ENCODE data around the gene NOTCH2.

Gene NOTCH2

DNA sequence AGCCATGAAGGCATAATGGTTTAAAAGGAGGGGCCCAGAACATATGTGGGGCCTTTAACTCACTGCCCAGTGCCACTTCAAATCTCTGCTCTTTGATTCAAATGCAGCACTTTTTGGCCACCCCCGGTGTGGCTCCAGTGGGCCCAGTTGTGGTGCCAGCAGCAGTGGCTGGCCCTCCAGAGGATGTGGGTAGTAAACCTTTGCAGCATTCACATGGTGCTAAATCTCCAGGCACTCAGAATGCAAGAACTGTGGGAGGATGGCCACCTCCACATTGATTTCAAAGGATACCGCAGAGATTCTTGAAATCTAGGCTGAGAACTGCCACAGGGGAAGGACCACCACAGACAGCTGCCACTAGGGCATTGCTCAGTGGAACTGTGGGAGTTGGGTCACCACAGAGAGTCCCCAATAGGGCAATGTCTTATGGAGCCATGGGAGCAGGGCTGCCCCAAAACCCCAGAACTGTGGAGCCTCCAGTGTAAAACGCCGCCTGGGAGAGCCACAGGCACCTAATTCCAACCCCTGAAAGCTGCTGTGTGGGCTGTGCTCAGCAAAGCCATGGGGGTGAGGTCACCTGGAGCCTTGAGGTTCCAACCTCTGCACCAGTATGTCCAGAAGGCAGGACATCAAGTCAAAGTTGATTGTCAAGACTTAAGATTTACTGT is 166.6 kb downstream of the NOTCH2 start:
- DNase-seq, result no peak

DNA sequence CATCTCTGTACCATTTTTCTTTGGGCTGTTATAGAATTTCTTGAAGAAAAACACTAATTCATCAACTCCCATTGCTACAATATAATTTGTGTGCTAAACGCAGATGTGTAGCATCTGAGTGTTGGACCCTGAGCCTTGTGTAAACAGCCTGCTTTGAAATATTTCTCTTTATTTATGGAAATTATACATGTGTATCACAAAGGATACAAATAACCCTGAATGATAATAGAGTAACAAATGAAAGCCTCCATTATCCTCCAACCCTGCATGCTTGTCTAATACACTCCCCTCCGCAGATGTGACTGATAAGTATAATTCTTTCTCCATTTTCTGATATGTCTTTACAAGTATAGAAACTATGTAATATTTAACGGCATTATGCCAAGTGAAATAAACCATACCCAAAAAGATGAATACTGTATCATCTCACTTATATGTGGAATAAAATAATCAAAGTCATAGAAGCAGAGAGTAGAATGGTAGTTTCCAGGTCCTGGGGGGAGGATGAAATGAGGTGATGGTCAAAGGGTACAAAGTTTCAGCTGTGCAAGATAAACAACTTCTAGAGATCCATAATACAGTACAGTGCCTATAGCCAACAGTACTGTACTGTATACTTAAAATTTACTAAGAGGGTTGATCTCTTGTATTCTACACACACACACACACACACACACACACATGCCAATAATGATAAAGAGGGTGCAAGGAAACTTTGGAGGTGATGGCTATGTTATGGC is 170.3 kb downstream of the NOTCH2 start:
- DNase-seq, result no peak

DNA sequence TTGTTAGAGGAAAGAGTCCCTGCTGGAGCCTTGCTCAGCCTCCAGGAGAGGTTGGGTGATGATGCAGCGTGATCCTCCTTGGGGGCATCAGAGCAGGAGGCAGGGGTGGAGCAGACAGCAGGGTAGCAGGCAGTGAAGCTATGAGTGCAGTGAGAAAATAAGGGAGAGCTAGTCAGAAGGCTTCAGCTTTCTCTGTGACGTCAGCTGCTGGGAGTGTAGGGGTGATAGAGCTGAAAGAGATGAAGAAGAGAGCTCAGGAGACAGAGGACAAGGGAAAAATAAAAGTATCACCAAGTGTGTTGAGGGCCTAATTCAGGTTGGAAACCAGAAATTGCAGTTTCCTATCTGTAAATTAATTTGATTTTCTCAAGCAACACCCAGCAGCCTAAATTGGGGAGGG is 170.9 kb downstream of the NOTCH2 start:
- DNase-seq, result no peak

DNA sequence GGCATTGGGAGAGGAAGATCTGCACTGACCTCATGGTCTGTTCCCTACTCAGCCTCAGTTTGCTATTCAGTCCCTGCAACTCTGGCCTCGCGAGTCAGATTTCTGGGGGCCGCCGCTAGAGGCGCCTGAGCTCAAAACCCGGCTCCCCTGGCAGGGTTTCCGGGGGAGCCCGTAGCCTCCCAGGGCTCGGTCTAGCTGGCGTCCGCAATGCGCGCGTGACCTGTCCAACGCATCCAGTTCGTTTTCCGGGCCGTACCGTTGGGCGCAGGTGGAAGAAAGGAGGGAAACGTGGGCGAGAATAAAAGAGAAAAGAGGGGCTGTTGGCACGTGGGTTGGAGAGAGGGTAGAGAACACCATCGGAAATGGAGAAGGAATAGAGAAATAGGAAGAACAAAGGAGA is 173.2 kb downstream of the NOTCH2 start, which contains the start of gene ADAM30:
ADAM30 (minus strand) TSS at position 213 of the 400 bp plus-strand sequence; CDS start at position 34, 179 bp downstream.
- no peak for DNase-seq

DNA sequence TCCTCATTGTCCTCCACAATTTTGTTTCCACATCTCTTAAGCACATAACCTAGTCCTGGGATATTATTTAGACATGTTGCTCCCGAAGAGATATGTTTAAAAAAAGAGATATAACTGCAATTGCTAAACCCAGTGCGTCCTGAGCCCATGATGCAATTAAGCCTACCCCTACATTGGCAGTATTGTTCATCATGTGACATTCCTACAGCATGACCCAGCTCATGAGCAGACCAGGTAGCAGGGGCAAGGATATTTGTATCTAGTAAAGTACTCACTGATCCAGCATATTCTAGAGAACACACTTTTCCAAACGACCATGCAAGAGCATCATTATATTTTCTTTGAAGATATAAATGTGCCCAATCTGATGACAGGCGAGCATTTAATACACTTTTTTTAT is 174.4 kb downstream of the NOTCH2 start:
- DNase-seq, result no peak

DNA sequence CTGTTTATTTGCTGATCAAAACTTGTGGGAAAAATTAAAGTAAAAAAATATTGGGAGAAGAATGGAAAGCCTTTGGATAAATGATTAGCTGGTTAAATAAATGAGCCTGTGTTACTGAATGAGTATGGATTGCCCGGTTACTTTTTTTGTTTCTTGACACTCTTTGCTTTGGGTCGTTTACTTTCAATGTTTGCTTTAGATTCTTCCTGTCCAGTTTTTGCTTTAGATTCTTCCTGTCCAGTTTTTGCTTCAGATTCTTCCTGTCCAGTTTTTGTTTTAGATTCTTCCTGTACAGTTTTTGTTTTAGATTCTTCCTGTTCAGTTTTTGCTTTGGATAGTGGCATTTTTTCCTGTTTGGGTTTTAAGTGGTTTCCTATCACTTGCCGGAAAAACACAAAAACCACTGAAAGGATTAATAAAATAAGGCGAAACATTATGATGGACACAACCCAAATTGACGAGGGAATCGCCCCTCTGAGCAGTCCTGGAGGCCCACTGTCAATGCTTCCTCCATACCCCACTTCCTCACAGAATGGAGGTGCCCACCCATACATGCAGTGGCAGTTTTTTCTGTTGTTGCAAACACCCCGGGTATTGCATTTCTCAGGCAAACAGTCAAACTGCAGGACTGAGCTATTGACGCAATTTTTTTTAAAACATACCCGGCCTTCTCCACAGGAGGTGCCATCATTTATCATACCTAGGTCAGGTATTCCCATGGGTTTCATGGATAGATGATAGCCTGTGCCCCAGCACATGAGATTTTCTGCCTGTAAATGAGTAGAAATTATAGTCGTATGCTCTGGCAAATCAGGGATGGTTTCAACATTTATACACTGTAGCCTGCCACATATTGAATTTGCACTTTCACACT is 175.4 kb downstream of the NOTCH2 start:
- no peak for DNase-seq

DNA sequence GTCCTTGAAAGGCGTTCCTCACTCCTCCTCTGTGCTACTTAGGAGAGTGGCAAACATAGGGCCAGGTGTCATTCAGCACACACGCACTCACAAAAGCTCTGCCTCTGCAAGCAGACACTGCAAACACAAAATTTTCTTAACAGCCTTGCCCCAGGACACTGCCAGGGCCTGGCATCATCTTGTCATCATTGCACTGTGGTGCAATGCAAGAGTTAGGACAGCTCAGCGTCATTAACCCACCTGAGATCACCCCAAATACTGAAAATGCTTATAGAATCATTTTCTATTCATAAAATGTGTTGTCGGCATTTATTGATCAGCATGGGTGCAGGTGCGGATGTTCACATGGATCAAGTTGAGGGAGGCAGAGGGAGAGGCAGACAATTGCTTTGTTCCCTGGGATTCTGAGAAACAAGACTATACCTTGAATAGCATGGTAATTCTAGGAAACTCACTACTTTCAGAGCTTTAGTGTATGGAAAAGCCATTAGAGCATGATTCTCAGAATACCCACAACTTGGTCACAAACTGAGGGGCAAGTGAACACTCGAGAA is 176.1 kb downstream of the NOTCH2 start:
- DNase-seq, result no peak

DNA sequence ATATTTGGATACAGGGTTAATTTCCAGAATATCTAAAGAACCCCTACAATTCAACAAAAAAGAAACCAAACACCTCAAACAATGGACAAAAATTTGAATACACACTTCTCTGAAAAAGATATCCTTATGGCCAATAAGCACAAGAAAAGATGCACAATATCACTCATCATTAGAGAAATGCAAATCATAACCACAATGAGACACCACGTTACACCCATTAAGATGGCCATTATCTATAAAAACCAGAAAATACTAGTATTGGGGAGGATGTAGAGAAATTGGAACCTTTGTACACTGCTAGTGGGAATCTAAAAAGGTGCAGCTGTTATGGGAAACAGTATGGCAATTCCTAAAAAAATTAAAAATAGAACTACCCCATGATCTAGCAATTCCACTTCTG is 178.1 kb downstream of the NOTCH2 start:
- DNase-seq, result no peak

DNA sequence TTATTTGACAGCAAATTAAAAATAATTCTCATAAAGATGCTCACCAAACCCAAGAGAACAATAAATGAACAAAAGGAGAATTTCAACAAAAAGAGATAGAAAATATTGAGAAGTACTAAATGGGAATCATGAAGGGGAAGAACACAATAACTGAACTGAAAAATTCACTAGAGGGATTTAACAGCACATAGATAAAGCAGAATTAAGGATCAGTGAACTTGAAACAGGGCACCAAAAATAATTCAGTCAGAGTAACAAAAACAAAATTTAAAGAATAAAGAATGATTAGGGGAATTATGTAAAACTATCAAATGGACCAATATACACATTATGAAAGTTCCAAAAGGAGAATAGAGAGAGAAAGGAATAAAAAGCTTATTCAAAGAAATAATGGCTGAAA is 181.0 kb downstream of the NOTCH2 start:
- no peak for DNase-seq

DNA sequence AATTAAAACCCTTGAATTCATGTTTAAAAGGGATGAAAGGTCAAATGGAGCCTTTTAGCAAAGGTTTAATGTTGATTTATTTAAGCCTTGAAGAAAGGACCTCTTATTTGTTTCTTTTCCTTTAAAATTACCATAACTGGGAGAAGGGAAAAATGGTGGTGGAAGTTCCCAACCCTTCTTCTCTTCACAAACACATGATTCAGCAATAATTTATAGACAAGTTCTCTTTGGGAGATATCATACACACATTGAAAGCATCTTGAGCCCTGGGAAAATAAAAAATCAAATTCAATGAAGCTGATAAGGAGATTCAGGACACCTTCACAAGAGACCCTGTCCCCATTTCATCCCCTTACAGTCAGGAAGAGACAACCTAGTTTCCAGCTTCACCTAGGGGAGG is 182.0 kb downstream of the NOTCH2 start:
- no peak for DNase-seq

DNA sequence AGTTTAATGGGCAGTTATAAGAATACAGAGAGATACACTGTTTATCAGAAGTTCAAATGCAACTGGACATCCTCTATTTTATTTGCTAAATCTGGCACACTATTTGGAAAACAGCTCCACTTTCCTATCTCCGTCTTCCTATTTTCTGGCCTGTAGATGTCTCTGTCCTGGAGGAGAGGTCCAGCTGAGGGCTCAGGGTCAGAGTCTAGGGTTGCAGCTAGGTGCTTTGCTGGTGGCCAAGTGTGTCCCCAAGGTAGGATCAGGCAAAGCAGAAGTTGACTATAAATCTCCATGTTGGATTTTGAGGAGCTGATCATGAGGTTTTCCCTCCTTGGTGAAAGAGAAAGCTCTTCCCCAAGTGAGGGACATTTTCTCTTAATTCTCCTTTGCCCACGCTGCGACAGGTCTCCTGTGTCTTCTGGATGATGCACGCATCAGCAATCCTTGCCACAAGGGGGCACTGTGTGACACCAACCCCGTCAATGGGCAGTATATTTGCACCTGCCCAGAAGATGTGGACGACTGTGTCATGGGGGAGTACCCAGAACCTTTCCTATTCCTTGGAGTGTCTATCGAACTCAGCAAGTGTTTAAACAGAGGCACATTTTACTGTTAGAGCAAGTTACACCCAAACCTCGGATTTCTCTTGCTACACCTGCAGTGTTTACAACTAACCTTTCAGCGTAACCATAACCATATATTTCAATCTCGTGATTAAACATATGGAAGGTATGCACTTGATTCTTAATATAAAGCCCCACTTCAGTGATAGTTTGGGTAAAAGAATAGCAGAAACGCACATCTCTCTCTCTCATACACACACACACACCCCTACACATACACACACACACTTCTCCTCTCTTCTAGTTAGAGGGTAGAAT is 183.3 kb downstream of the NOTCH2 start:
- peak; percentile 12 for DNase-seq

DNA sequence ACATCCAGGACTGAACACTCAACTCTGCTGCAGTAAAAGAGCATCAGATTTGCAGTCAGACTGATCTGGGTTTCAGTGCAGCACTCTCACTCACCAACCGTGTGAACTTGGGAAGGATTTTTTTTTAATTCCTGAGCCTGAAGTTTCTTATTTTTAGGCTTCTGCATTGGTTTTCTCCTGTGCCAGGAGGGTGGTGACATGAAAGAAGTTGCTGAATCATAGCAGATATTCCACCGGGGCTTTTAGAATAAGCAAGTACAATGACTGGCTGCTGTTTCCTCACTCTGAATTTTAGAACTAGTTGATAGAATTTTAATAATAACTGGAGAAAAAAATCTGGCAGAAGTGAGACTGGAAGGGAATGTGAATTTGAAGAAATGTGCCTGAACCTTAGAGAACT is 184.8 kb downstream of the NOTCH2 start:
- DNase-seq, result no peak

DNA sequence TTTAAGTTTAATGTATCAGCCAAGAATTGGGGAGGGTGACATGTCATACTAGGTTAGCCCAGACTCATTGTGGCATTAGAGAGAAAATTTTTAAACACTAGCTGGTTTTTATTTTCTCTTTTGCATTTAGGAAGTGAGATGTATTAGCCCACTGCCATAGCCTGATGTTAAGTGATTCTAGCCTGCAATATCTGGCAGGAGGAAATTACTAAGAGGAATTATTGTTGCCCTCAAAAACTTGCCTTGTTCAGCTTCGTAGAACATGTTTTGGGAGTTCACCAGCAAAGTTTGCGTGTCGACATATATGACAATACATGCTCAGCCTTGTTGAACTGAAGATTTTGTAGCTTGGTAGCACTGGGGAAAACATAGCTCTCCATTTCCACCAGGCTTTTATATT is 185.6 kb downstream of the NOTCH2 start:
- no peak for DNase-seq

DNA sequence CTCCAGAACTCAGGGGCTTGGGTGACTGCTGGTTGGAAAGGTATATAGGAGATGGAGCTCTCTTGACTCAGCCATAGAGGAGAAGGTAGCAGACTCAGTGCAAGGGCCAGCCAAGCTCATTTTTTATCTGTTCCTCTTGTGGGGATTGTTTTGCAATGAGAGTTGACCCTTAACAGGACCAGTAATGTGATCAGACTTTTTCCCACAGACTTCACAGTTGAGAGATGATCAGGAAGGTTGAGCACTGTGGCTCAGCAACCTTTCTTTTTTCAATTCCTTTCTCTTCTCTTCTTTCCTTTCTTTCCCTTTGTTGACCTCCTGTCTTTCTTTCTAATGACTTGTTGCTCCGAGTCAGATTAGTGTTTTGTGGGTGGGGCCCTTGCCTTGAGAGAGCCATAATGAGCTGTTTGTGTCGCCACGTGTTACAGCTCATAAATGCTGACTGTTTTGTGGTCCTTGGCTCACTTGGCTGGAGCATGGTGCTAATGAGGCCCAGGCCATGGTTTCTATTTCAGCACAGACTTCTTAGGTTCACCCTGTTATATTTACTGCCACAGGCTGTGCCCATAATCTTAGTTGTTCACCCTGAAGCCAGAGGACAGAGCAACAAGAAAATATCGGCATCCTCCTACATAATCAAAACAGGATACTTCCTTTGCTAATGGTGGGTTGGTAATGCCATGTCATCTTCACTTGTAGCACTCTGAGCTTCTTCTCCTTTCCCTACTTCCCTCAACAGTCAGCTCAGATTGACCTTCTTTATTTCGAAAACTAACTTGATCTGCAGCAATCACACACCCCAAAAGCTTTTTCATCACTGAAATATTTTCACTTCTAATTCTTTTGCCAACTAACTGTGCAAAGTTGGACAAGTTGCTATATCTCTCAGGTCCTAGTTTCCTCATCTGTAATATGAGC is 187.1 kb downstream of the NOTCH2 start:
- DNase-seq, result no peak

DNA sequence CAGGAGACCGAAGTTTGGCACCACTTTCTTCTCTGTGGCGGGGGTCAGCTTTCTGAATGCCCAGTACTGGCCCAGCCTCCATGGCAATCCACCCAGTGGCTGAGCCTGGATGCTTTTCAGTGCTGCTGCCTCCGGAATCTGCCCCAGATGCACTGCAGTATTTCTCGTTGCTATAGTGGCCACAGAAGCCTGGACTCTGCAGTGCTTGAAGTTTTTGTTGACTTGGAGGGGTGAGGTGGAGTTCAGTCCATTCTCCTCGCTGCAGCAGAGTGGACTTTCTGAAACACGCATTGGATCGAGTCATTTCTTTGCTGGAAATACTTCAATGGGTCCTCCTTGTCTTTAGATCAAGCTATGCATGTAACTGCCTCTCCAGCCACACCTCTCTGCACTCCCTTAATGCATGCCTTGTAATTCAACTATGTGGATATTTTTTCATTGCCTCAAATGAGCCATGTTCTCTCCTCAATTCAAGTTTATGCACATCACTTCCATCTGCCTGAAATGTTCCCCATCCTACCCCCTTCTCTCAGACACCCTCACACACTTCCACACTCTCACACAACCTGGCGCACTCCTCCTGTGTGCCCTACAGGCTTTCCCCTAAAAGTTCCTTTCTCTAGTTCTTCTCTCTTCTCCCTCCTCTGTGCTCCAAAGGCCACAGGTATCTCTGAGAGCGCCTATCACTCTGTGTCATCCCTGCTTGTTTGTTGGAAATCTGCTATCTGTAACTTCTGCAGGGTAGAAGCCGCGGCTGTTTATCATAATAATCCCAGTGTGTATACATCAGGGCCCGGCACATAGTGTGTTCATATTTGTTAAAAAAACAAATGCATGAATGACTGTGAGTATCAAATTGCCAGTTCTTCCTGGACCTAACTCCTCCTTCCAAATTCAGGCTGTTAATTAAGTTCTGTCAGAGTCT is 189.7 kb downstream of the NOTCH2 start:
- DNase-seq, result no peak

DNA sequence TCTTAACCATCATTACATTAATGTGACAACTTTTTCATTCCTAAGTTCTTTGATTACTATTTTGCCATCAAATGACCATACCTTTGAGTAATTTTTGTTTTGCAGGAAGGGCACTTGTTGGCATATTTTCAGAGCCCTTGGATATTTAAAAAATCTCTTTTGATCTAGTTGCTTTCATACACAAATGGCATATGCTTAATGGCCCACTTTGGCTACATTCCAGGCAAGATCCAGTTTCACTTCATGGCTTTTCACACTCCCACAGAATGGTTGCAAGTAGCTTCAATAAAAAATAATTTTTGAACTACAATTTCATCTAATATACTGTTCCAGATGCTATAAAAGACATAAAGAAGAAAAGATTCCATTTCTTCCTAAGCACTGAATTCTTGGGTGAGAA is 191.3 kb downstream of the NOTCH2 start:
- no peak for DNase-seq

DNA sequence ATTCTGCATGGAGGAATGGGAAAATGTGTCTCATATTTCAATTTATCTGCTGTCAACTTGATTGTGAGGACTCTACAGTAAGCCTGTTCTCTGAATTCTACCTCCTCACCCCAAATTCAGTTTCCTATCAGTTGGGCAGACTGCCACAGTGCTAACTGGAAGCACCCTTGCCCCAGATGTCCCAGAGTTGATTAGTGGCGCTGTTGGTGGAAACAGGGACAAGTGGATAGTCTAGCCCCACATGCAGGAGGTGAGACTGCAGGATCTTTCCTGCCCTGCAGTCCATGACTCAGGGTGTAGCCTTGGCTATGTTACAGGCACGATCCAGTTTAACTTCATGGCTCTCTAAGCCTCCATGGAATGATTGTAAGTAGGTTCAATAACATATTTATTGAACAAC is 195.3 kb downstream of the NOTCH2 start:
- no peak for DNase-seq

DNA sequence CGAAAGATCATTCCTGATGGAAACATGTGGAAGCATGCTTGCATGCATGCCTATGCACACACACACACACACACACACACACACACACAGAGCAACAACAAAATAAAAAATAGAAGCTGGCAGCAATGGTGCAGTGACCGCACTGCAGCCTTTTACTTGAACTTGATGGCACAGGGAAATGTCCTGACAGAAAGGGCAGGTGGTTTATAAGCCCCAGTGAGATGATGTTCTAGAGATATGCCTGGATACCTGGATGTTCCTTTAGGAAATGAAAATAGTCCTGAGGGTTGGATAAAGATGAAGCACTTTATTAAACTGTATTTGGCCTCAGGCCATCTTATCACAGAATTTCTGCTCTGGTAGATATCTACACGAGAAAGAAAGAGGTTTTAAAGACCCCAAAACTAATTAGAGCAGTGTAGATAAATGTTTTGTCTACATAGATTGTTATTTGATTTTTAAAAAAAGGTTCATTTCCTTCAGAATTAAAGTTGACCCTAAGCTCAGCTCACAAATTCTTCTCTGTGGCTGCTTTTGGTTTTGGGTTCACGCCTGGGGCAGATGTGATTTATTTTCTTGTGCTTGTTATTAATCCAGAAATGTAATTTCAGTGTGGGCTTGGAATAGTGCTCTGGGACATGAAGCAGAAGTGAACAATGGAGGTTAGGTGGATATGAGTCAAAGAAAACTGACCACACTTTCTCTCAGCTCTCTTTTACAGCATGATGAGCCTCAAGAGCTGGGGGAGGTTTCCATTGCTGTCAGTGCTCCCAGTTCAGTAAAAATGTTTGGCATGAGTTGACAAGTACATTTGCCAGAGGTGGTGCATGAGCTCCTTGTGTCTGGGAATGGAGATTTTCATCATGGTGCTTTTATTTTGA is 196.1 kb downstream of the NOTCH2 start:
- DNase-seq, result no peak

DNA sequence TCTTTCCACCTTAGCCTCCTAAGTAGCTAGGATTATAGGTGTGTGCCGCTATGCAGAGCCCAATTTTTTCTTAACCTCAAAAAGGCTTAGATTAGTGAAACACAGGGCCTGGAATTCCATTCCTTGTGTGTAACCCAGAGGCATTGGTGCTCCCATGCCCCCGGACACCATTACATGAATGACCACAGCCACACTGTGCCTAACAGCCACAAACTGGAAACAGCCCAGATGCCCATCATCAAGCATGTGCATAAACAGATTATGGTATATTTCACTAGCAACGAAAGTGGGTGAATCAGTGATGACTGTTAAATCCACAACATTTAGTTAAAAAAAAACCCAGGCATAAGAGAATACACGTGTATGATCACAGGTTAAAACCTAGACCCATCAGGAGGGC is 197.6 kb downstream of the NOTCH2 start:
- no peak for DNase-seq
